WTC11 (cell line): ENCODE data around the gene UBASH3B.

Source experiments
- ATF2 ChIP-seq: sonication (generic); formaldehyde crosslinking; IDR thresholded peaks from 2 replicates; pipeline ENCODE4 v1.8.1; 2022; ENCODE audit warnings: low read depth, missing genetic modification reagents, borderline replicate concordance
- JUN ChIP-seq: sonication (generic); formaldehyde crosslinking; IDR thresholded peaks from 2 replicates; pipeline ENCODE4 v1.8.0; 2023; ENCODE audit warnings: mild to moderate bottlenecking, missing genetic modification reagents
- NR3C1 ChIP-seq: sonication (generic); formaldehyde crosslinking; conservative IDR thresholded peaks from 2 replicates; pipeline ENCODE4 v1.8.1; 2023; ENCODE audit warnings: low read depth, mild to moderate bottlenecking, missing genetic modification reagents
- TF ChIP-seq, protein P1 (sequence below): fragments of 200-600 bp; IDR thresholded peaks from 2 replicates; pipeline ENCODE4 v1.8.0; 2022; ENCODE audit warnings: antibody characterized with exemption
- TF ChIP-seq, protein P2 (sequence below): sonication (generic); formaldehyde crosslinking; IDR thresholded peaks from 2 replicates; pipeline ENCODE4 v1.8.0; 2023; ENCODE audit warnings: missing genetic modification reagents

DNA sequence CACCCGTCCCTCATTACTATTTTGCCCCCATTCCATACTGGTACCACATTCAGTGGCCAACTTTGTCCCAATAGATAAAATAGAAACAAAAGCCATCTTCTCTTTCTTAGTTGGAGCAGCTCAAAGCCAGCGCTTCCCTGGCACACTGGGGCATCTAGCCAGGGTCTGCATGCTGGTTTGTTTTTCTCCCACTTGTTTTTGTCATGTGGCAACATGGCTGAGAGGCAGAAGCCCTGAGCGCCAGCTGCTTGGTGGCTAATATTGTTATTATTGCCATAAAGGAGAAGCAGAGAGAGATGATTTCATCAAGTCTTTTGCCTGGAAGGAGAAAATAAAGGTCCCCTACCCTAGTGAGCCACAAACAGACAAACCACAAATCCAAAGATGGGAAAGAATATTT is 134.4 kb downstream of the UBASH3B start:
- TF ChIP-seq, protein P1, sequence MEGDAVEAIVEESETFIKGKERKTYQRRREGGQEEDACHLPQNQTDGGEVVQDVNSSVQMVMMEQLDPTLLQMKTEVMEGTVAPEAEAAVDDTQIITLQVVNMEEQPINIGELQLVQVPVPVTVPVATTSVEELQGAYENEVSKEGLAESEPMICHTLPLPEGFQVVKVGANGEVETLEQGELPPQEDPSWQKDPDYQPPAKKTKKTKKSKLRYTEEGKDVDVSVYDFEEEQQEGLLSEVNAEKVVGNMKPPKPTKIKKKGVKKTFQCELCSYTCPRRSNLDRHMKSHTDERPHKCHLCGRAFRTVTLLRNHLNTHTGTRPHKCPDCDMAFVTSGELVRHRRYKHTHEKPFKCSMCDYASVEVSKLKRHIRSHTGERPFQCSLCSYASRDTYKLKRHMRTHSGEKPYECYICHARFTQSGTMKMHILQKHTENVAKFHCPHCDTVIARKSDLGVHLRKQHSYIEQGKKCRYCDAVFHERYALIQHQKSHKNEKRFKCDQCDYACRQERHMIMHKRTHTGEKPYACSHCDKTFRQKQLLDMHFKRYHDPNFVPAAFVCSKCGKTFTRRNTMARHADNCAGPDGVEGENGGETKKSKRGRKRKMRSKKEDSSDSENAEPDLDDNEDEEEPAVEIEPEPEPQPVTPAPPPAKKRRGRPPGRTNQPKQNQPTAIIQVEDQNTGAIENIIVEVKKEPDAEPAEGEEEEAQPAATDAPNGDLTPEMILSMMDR, result no peak
- TF ChIP-seq, protein P2, sequence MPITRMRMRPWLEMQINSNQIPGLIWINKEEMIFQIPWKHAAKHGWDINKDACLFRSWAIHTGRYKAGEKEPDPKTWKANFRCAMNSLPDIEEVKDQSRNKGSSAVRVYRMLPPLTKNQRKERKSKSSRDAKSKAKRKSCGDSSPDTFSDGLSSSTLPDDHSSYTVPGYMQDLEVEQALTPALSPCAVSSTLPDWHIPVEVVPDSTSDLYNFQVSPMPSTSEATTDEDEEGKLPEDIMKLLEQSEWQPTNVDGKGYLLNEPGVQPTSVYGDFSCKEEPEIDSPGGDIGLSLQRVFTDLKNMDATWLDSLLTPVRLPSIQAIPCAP (CRISPR knock-in tag), result no peak
- TF ChIP-seq ATF2 (CRISPR knock-in tag) (no peak), NR3C1 (no peak), JUN (CRISPR knock-in tag) (no peak)
